Sigmoid colon (tissue), 3 donors: ENCODE measurements around the gene NHS.

Experiments
- POLR2A ChIP-seq, 2 donors: fragments of 450-650 bp; IDR thresholded peaks; one replicate each; pipeline ENCODE4 v1.6.1; 2016; ENCODE audit warnings: antibody characterized with exemption in 2 of 2, mild to moderate bottlenecking in 2 of 2, moderate library complexity in 2 of 2
- TF ChIP-seq, protein P1 (sequence below), 4 experiments: fragments of 450-650 bp in 3 of 4; fragments of 200-600 bp in 1 of 4; IDR thresholded peaks; one replicate each; pipeline ENCODE4 v1.5.1; 2016 to 2019; ENCODE audit warnings: antibody characterized with exemption in 4 of 4, mild to moderate bottlenecking in 3 of 4, moderate library complexity in 2 of 4

DNA sequence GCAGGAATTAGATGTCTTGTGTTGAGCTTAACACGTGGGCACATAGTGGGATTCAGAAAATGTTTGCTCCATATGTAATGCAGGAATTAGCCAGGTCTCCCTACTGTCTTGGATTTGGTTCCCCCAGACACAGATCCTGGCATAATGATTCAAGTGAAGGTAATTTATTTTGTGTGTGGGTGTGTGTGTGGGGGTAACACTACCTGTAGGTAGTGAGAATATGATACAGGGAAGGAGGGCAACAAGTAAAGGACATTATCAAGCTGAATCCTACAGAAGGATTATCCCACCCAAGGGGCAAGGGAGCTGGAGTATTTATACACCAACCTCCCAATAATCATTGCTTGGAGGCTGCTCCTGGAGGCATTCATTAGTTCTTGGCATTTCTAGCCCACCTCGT lies 101.4 kb downstream of the NHS start:
- TF ChIP-seq POLR2A (IDR thresholded peaks at IDR 0.05): no peak
- TF ChIP-seq, protein P1, sequence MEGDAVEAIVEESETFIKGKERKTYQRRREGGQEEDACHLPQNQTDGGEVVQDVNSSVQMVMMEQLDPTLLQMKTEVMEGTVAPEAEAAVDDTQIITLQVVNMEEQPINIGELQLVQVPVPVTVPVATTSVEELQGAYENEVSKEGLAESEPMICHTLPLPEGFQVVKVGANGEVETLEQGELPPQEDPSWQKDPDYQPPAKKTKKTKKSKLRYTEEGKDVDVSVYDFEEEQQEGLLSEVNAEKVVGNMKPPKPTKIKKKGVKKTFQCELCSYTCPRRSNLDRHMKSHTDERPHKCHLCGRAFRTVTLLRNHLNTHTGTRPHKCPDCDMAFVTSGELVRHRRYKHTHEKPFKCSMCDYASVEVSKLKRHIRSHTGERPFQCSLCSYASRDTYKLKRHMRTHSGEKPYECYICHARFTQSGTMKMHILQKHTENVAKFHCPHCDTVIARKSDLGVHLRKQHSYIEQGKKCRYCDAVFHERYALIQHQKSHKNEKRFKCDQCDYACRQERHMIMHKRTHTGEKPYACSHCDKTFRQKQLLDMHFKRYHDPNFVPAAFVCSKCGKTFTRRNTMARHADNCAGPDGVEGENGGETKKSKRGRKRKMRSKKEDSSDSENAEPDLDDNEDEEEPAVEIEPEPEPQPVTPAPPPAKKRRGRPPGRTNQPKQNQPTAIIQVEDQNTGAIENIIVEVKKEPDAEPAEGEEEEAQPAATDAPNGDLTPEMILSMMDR (IDR thresholded peaks at IDR 0.05): no peak
